ENCODE results near the gene KDM2B. TPM values are rescaled to one million over a fixed set of nuclear protein-coding genes. Genes with fewer than 3 reads are reported as not detected.

The KDM2B gene
- 34.1 and 39.4 TPM in 2 replicates for total RNA-seq

GRCh38 chr12:121580959-121581685, at the start of gene KDM2B:
Gene KDM2B (minus strand): TSS chr12:121581023. CDS start chr12:121580911, 112 bp downstream.

GRCh38 chr12:121626087-121626852, 45.4 kb upstream of the KDM2B start, which contains the start of gene ORAI1:
Gene ORAI1 (plus strand): TSS chr12:121626530.

GRCh38 chr12:121399391-121400331, 181.2 kb downstream of the KDM2B start, which contains the start of gene RNF34:
Gene RNF34 (plus strand): TSS chr12:121400118. CDS start chr12:121400213, 95 bp downstream.

Other genes starting within 250 kb of the KDM2B start
- 138 and 140 TPM in 2 replicates for gene ANAPC5, start 228.6 kb downstream of the KDM2B start, total RNA-seq
- 29.3 and 31.7 TPM in 2 replicates for gene RNF34, start 180.9 kb downstream of the KDM2B start, total RNA-seq
- 8.9 and 13.8 TPM in 2 replicates for gene ORAI1, start 45.5 kb upstream of the KDM2B start, total RNA-seq
- gene MORN3, start 88.6 kb upstream of the KDM2B start, total RNA-seq = under 0.01 and 0.59 TPM in 2 replicates
- gene TMEM120B, start 131.7 kb upstream of the KDM2B start, total RNA-seq = 8.8 and 10.4 TPM in 2 replicates
- gene RHOF, start 212.7 kb upstream of the KDM2B start, total RNA-seq = 26.8 and 35.5 TPM in 2 replicates
- gene SETD1B, start 223.0 kb upstream of the KDM2B start, total RNA-seq = 4.3 and 5.0 TPM in 2 replicates

Measured in bronchus fibroblast of lung (primary cell).